Measurements from ENCODE around the gene TEX29.

TEX29 gene

GRCh38 chr13:111322916-111323331 is 2.5 kb downstream of the TEX29 start:
- DNase-seq = no peak

- DNase-seq = no peak
Measured at GRCh38 chr13:111323549-111323948, 3.1 kb downstream of the TEX29 start.

GRCh38 chr13:111323950-111324651 is 3.7 kb downstream of the TEX29 start:
- no peak for DNase-seq

- DNase-seq = no peak
Measured at GRCh38 chr13:111324736-111325135, 4.3 kb downstream of the TEX29 start.

- no peak for DNase-seq
Measured at GRCh38 chr13:111325146-111325890, 4.9 kb downstream of the TEX29 start.

GRCh38 chr13:111325941-111326620 is 5.6 kb downstream of the TEX29 start:
- no peak for DNase-seq

GRCh38 chr13:111326621-111326965 is 6.2 kb downstream of the TEX29 start:
- DNase-seq = no peak

- DNase-seq = no peak
Measured at GRCh38 chr13:111326981-111327642, 6.7 kb downstream of the TEX29 start.

- no peak for DNase-seq
Measured at GRCh38 chr13:111327730-111328573, 7.5 kb downstream of the TEX29 start.

GRCh38 chr13:111328574-111329410 is 8.3 kb downstream of the TEX29 start:
- DNase-seq = no peak

- DNase-seq = no peak
Measured at GRCh38 chr13:111329641-111330040, 9.2 kb downstream of the TEX29 start.

GRCh38 chr13:111330066-111330610 is 9.7 kb downstream of the TEX29 start:
- no peak for DNase-seq

GRCh38 chr13:111335298-111335697 is 14.9 kb downstream of the TEX29 start:
- no peak for DNase-seq

GRCh38 chr13:111336666-111337065 is 16.2 kb downstream of the TEX29 start:
- DNase-seq = peak; percentile 69

GRCh38 chr13:111337206-111337605 is 16.8 kb downstream of the TEX29 start:
- peak; percentile 96 for DNase-seq

GRCh38 chr13:111337741-111338140 is 17.3 kb downstream of the TEX29 start:
- DNase-seq = peak; percentile 24

- DNase-seq = no peak
Measured at GRCh38 chr13:111338841-111339240, 18.4 kb downstream of the TEX29 start.

- no peak for DNase-seq
Measured at GRCh38 chr13:111339366-111340143, 19.1 kb downstream of the TEX29 start.

GRCh38 chr13:111341886-111342285 is 21.4 kb downstream of the TEX29 start:
- DNase-seq = no peak

- no peak for DNase-seq
Measured at GRCh38 chr13:111342721-111343120, 22.3 kb downstream of the TEX29 start.
